HG03135 (cell line): Measurements from ENCODE around the gene NOLC1.
A peak's percentile ranks its signal among the peaks of the same experiment; 100 is the strongest.

ENCODE experiments used
- ATAC-seq: cut with Tn5 transposase; IDR thresholded peaks from one replicate; pipeline ENCODE4 v1.9.1; 2021; ENCODE audit warnings: mild to moderate bottlenecking, moderate library complexity; ENCODE audit not compliant: unreplicated experiment

NOLC1 gene

DNA sequence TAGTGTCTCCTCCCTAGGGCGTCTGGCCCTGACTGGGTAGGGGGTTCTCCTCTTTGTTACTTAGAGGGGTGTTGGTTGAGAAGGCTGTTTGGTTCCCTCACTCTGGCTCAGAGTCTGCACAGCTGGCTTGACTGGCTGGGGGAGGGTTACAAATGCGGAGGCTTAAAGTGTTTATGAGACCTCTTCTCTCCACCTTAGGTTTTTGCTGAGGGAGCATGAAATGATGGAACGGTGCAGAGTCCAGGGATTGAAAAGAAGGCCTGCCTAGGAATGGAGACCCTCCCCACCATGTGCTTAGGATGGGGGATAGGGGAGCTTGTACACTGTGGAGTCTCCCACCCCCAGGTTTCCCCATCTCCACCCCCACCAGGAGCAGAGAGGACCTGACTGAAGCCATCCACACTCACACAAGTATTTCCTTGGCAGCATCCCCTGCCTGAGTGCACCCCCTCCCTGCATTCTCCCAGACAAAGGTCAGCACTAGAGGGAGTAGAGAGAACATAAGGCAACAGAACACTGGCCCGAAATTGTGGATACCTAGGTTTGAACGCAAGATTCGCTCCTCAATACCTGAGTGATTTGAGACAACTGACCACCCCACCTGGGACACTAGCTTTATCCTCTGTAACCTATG is 30.3 kb upstream of the NOLC1 start:
- no peak for ATAC-seq

GRCh38 chr10:102122450-102122849 is 29.7 kb upstream of the NOLC1 start:
- no peak for ATAC-seq

DNA sequence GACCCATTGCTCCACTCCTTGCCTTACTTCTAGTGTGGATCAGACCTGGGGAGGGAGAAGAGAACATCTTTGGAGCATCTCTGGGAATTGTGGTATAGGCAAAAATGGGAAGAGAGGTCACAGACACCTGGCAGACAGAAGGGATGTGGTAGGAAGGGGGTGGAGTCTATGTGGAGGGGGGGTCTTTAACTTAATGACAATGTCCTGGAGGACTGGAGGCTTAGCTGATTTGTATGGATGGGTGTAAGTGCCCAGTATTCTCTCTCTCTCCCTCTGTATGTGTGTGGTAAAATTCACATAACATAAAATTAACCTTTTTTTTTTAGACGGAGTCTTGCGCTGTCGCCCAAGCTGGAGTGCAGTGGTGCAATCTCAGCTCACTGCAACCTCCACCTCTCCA is 29.0 kb upstream of the NOLC1 start:
- ATAC-seq: no peak

- ATAC-seq: no peak
Measured at GRCh38 chr10:102131286-102132170, 20.7 kb upstream of the NOLC1 start.

DNA sequence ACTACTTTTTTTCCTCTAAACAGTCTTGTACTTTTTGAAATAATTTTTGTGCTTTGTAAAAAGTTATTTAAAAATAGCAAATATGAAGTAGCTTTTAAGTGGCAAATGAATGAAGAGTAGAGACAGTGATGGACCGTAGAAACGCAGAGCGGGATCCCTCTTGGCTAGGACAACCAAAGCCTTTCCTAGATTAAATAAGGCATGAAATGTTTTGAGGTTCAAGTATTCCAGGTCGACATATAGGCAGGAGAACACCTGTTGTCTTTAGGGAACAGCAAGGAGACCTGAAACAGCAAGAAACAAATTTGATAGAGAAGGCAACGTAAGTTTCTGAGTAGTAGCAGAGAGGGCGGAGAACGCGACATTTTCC is 20.0 kb upstream of the NOLC1 start:
- no peak for ATAC-seq

DNA sequence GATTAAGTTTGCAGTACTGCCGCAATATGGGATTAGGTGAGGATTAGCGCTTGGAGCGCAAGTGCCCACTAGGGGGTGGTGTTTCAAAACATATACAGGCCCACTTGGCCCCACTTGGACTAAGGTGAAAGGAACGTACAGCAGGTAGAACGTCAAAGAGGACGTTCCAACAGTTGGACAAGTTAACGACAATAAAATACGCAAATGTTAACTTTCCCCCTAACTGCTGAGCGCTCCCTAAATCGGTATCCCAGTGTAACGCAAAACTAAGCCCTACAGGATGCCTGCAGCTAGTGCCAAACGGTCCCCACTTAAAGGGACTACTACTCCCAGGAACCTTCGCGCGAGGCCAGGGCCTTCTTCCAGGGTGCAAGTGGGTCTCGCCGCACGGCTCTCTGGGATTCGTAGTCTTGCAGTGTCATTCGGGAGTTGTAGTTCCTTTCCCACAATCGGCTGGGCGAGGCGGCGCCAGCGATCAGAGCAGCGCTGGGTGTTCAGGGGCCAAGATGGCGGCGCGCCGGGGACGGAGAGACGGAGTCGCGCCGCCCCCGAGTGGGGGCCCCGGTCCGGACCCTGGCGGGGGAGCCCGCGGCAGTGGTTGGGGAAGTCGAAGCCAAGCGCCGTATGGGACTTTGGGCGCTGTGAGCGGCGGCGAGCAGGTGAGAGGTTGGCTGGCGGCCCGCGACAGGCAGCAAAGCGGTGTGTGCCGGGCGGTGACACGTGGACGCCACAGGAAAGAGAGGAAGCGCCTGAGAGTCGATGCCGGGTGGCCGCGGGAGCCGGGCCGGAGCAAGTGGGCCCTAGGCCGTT is 19.4 kb upstream of the NOLC1 start, which contains the start of gene PPRC1:
TSS of gene PPRC1 (plus strand) at position 478 of the 810 bp plus-strand sequence. CDS start at position 507, 29 bp downstream.
- peak; percentile 95 for ATAC-seq

- no peak for ATAC-seq
Measured at GRCh38 chr10:102133373-102134195, 18.6 kb upstream of the NOLC1 start.

GRCh38 chr10:102134416-102134815 is 17.8 kb upstream of the NOLC1 start:
- ATAC-seq: no peak

- ATAC-seq: no peak
Measured at GRCh38 chr10:102135956-102136526, 16.1 kb upstream of the NOLC1 start.

DNA sequence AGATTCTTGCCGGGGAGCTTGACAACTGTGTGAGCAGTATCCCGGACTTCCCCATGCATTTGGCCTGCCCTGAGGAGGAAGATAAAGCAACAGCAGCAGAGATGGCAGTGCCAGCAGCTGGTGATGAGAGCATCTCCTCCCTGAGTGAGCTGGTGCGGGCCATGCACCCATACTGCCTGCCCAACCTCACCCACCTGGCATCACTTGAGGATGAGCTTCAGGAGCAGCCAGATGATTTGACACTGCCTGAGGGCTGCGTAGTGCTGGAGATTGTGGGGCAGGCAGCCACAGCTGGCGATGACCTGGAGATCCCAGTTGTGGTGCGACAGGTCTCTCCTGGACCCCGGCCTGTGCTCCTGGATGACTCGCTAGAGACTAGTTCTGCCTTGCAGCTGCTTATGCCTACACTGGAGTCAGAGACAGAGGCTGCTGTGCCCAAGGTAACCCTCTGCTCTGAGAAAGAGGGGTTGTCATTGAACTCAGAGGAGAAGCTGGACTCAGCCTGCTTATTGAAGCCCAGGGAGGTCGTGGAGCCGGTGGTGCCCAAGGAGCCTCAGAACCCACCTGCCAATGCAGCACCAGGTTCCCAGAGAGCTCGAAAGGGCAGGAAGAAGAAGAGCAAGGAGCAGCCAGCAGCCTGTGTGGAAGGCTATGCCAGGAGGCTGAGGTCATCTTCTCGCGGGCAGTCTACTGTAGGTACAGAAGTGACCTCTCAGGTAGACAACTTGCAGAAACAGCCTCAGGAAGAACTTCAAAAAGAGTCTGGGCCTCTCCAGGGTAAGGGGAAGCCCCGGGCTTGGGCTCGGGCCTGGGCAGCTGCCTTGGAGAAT is 12.7 kb upstream of the NOLC1 start:
- ATAC-seq: no peak

DNA sequence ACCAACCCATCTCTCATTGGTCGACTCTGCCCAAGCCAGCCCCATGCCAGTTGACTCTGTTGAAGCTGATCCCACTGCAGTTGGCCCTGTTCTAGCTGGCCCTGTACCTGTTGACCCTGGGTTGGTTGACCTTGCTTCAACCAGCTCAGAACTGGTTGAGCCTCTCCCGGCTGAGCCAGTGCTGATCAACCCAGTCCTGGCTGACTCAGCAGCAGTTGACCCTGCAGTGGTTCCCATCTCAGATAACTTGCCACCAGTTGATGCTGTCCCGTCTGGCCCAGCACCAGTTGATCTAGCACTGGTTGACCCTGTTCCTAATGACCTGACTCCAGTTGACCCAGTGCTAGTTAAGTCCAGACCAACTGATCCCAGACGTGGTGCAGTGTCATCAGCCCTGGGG is 12.0 kb upstream of the NOLC1 start:
- ATAC-seq: no peak

GRCh38 chr10:102140913-102141540 is 11.2 kb upstream of the NOLC1 start:
- no peak for ATAC-seq

- no peak for ATAC-seq
Measured at GRCh38 chr10:102141583-102142107, 10.5 kb upstream of the NOLC1 start.

DNA sequence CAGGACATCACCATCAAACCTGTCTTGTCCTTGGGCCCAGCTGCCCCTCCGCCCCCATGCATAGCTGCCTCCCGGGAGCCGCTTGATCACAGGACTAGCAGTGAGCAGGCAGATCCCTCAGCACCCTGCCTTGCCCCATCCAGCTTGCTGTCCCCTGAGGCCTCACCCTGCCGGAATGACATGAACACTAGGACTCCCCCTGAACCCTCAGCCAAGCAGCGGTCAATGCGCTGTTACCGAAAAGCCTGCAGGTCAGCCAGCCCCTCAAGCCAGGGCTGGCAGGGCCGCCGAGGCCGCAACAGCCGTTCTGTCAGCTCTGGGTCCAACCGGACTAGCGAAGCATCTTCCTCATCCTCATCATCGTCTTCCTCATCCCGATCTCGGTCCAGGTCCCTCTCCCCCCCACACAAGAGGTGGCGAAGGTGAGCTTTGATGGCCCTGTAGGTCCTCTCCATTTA is 5.2 kb upstream of the NOLC1 start:
- no peak for ATAC-seq

- no peak for ATAC-seq
Measured at GRCh38 chr10:102147561-102147960, 4.6 kb upstream of the NOLC1 start.

- ATAC-seq: no peak
Measured at GRCh38 chr10:102148275-102148674, 3.9 kb upstream of the NOLC1 start.

DNA sequence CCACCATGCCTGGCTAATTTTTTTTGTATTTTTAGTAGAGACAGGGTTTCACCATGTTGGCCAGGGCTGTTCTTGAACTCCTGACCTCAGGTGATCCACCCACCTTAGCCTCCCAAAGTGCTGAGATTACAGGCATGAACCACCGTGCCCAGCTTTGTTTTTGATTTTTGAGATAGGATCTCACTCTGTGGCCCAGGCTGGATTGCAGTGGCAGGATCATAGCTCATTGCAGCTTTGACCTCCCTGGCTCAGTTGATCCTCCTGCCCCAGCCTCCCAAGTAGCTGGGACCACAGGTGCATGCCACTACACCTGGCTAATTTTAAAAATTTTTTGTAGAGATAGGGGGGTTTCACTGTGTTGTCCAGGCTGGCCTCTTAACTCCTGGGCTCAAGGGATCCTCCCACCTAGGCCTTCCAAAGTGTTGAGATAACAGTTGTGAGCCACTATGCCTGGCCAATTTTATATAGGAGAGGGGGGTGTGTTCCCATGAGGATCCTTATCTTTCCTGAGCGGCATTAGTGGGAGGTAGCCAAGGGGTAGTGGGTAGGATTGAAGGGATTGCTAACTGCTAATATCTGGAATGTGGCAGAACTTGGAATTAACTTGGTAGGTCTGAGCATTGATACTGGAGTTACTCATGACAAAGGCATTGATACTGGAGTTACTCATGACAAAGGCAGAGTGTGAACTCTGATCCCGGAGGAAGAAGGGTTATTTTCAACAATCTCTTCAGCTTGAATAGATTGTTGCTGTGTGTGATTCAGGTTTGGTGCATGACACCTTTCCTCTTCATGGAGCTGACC is 1.0 kb upstream of the NOLC1 start:
- no peak for ATAC-seq

DNA sequence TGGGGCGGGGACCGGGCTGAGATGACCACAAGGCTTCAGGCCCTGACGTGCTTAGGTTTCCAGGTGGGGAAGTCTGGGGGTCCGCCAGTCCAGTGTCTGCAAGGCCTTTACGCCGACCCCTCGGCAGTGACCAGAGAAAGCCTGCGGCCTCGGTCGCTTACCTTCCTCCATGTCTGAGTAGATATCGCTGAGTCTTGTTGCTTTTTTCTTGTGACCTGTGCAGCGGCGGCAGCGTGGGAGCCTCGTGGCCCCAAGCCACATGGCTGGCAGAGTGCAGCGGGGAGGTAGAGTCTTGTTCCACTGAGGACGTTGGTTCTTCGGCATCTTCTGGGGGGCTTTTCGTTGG is 329 bp downstream of the NOLC1 start:
- peak; percentile 12 for ATAC-seq
